ENCODE measurements around the gene TCF3.
"Not testable (repeated sequence)": the region's sequence is repeated elsewhere in the genome, so short reads cannot be mapped to it uniquely, and the experiment has no call there.

The TCF3 gene

DNA sequence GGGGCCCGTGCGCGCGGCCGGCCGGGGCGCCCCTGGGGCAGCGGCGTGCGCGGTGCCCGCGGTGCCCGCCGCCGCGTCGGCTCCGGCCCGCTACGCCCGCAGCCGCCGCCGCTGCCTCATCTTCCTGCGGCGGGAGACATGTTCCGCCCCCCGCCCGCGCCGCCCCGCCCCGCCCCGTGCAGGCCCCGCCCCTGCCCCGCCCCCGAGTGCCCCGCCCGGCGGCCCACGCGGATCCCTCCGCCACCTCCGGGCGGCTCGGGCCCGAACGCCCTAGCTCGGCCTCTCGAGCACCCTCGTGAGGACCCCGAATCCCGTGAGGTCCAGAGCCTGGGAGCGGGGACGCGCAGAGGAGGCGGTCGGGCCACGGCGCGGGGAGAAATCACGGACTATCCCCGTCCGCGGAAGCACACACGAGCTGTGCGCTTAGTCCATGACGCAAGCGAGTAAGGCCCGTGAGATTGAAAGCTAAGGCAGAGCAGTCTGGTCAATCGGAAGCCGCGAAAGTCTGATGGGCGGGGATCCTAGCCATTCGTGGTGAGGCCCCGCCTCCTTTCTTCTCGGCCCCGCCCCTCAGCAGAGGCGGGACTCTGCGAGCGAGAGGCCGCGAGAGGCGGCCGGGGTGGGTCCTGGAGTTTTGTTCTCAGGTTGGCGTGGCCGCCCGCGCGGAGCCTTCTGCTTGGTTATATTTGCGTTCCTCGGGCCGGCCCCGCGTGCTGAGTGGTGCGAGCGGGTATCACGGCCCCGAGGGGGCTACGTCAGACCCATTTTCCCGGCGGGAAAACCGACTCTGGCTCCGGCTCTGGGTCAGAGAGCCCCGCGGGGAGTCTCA, at the start of gene TCF3:
TCF3 (minus strand) TSS at position 145 of the 829 bp plus-strand sequence. CDS start 2,367 bp downstream, outside the sequence.
- peak; percentile 94 for DNase-seq (ENCODE audit: low read depth)

- DNase-seq (ENCODE audit: low read depth): no peak
Observed at GRCh38 chr19:1700733-1701663, 48.6 kb upstream of the TCF3 start.

- DNase-seq (ENCODE audit: low read depth): no peak
Observed at GRCh38 chr19:1699998-1700732, 47.8 kb upstream of the TCF3 start.

DNA sequence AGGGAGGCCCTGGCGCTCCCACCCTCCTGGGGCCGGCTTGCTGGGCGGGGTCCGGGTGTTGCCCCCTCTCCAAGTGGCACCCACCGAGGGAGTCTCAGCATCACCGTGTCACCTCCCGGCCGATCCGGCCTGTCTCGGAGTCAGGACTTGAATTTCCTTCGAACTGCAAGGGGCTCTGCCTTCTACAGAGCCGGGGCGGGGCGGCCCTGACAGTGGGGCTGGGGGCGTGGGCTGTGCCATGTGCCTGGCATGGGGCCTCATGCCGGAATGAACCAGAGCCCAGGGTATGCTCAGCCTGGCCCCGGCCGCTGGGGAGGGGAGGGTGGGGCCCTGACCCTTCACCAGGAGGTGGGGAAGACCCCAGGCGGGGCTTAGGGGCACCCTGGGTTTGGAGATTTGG, 47.0 kb upstream of the TCF3 start:
- no peak for DNase-seq (ENCODE audit: low read depth)

- DNase-seq (ENCODE audit: low read depth): no peak
Observed at GRCh38 chr19:1698636-1699035, 46.2 kb upstream of the TCF3 start.

- not testable (repeated sequence) for DNase-seq (ENCODE audit: low read depth)
Observed at GRCh38 chr19:1695481-1695880, 43.1 kb upstream of the TCF3 start.

DNA sequence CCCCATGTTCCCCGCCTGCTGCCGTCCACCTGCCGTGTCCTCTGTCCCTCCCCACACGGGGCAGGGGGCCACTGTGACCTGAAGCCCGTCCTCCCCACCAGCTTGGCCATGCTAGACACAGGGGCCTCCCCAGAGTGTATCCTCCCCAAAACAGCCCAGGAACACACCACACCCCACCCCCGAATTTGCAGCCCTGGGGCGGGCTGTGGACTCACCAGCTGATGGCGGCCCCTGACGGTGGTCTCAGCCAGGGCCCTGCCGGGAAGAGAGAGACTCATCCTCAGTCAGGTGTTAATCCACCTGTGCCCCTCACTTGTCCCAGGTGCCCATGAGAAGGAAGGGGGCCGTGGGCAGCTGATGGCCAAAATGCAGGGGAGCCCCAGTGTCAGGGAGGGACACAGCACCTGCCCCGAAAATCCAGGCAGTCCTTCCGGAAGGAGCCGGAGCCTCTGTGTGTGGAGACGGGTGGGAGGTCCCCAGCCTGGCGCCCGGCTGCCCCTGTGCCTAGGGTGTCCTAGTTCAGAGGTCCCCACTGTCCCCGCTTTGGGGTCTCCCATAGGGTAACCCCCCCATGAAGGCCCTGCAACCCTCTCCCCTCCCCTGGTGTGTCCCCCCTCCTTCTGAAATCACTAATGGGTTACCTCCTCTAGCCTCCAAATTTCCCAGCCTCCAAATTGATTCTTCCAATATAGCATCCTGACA, 39.3 kb upstream of the TCF3 start:
- no peak for DNase-seq (ENCODE audit: low read depth)

GRCh38 chr19:1690699-1691307, 38.4 kb upstream of the TCF3 start:
- DNase-seq (ENCODE audit: low read depth): peak; percentile 48

- not testable (repeated sequence) for DNase-seq (ENCODE audit: low read depth)
Observed at GRCh38 chr19:1685785-1686184, 33.4 kb upstream of the TCF3 start.

DNA sequence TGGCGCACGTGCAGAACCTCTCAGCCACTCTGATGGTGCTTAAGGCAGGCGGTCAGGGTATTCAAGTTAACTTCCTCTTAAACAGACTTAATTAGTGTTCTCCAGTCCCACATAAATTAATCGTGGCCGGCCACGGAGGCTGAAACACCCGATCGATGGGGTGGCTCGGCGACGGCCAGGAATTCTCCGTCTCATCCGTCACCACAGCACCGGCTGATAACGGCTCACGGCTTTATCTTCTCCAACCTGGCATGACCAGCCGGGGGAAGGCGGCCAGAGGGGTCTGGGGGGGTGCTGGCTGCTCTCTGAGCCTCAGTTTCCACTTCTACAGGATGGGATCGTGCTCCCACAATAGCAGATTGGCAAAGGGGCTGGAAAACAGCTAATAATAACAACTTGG, 32.6 kb upstream of the TCF3 start:
- DNase-seq (ENCODE audit: low read depth): no peak

DNA sequence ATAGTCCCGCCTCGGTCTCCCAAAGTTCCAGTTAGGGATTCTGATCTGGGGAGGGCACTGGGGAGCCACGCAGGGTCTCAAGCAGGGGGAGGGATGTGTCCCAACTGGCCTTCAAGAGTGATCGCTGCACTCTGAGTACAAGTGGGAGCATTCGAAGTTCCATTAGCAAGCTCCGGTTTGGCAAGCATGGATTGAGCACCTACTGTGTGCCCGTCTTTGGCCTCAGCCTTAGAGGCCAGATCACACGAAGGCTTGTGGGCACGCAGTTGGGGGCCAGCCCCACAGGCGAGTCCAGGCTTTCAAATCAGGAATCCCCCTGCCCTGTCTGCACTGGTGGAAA, 32.1 kb upstream of the TCF3 start:
- no peak for DNase-seq (ENCODE audit: low read depth)

DNA sequence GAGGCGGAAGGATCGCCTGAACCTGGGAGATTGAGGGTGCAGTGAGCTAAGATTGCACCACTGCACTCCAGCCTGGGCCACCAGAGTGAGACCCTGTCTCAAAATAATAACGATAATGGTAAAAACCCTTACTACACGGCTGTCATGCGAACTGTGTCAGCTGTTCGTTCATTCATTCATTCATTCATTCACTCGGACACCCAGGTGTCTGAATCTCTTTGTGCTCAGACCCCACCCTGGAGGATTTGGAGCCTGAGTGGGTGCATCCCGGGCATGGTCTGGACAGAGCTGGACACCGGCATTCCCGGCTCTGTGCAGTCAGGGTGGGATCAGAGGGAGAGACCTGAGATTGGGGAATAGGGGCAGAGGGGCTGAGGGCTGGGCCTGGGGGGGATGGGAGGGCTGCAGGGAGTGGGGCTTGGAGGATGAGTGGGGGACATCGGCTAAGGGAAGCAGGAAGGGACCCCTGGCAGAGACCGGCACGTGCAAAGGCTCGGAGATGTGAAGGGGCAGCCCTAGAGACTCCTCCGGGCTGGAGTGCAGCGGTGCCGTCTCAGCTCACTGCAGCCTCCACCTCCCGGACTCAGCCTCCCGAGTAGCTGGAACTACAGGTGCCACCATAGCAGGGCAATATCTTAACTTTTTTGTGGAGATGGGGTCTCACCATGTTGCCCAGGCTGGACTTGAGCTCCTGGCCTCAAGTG, 31.6 kb upstream of the TCF3 start:
- no peak for DNase-seq (ENCODE audit: low read depth)

GRCh38 chr19:1680976-1681375, 28.6 kb upstream of the TCF3 start:
- DNase-seq (ENCODE audit: low read depth): no peak

GRCh38 chr19:1678073-1678472, 25.7 kb upstream of the TCF3 start:
- DNase-seq (ENCODE audit: low read depth): no peak

- no peak for DNase-seq (ENCODE audit: low read depth)
Observed at GRCh38 chr19:1676351-1677266, 24.2 kb upstream of the TCF3 start.

DNA sequence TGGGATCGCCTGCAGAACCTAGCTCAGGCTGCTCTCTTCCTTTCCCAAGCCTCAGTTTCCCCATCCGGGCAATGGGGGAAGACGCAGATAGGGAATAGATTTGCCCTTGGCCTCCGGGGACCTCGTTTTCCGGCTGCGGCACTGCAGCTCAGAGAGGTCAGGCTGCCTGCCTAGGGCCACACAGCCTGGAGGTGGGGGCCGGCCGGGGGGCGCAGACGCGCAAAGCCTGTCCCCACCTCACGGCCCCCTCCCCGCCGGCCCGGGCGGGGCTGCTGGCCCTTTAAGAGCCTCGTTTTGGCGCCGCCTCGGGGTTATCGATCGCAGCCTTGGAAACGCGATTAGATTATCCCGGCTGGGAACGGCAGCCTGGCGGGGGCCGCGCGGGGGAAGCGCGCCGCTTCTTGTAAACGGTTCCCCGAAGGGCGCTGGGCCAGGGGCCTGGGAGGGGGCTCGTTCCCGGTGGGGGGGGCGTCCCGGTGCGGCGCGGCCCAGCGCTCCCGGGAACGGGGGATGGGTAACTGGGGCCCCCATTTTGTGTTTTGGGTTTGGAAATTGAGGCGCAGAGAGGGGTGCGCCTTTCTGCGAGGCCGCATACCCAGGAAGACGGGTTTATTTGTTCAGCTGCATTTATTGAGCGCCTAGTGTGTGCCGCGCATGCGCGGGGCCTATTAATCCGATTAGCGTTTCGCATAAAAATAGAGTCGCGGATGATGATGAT, 23.4 kb upstream of the TCF3 start:
- DNase-seq (ENCODE audit: low read depth): no peak

DNA sequence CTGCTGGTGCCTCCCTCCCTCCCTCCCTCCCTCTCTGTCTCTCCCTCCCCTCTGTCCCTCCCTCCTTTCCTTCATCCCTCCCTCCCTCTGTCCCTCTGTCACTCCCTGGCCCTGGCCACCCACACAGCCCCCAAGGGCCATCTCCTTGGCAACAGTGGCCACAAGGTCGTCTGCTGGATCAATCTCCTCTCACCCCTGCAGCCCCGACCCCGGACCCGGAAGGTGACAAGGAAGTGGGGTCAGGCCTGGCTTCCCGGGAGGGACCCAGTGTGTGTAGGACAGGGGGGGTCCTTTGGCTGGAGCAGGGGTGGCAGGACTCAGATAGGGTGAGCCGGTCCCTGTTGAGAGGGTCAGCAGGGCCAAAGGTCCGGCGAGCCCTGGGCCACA, 21.9 kb upstream of the TCF3 start:
- no peak for DNase-seq (ENCODE audit: low read depth)

DNA sequence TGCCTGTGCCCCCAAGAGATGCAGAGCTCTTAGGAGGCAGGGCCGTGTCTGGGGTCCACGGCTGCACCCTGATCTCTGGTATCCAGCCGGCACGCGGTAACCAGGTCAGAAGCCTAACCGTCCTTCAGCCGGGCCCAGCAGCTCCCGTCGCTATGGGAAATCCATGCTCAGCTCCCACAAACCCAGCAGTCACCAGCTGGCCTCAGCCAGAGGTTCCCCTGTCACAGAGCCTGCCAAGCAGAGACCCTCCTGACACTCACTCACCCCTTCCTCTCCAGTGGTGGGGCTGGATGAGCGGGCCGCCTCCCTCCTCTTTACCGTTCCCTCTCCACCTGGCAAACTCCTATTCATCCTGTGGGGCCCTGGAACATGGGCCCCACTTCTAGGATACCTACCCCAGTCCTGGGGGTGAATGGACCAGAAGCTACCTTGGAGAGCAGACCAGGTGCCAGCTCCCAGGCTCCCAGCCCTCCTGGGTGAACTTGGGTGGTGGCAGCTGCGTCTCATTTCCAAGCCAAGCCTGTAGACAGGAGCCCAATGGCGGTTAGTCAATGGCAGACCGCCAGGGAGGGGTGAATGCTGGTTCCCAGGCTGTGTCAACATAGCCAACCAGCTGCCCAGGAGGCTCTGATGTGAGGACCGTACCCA, 21.4 kb upstream of the TCF3 start:
- DNase-seq (ENCODE audit: low read depth): no peak
